HG03103 (cell line): ENCODE measurements around the gene KCNMB1.

Source experiments
- ATAC-seq: cut with Tn5 transposase; IDR thresholded peaks from one replicate; pipeline ENCODE4 v1.9.1; 2021; ENCODE audit warnings: low read depth; ENCODE audit not compliant: unreplicated experiment

Gene KCNMB1

GRCh38 chr5:170388818-170389549 lies at the start of gene KCNMB1:
Gene KCNMB1 (minus strand): TSS chr5:170389367. CDS start chr5:170385447, 3,920 bp downstream.
- no peak for ATAC-seq

- no peak for ATAC-seq
Observed at GRCh38 chr5:170438581-170438980, 49.4 kb upstream of the KCNMB1 start.

- no peak for ATAC-seq
Observed at GRCh38 chr5:170437621-170438375, 48.6 kb upstream of the KCNMB1 start.

GRCh38 chr5:170436335-170436734 lies 47.2 kb upstream of the KCNMB1 start:
- ATAC-seq, result no peak

- peak; percentile 86 for ATAC-seq
Observed at GRCh38 chr5:170434966-170435605, 45.9 kb upstream of the KCNMB1 start.

GRCh38 chr5:170432669-170433068 lies 43.5 kb upstream of the KCNMB1 start:
- ATAC-seq, result no peak

- ATAC-seq, result no peak
Observed at GRCh38 chr5:170431571-170431970, 42.4 kb upstream of the KCNMB1 start.

GRCh38 chr5:170430866-170431437 lies 41.8 kb upstream of the KCNMB1 start:
- ATAC-seq, result no peak

GRCh38 chr5:170430256-170430655 lies 41.1 kb upstream of the KCNMB1 start:
- ATAC-seq, result no peak

GRCh38 chr5:170429014-170429413 lies 39.8 kb upstream of the KCNMB1 start:
- no peak for ATAC-seq

GRCh38 chr5:170427672-170428236 lies 38.6 kb upstream of the KCNMB1 start:
- no peak for ATAC-seq

- no peak for ATAC-seq
Observed at GRCh38 chr5:170426786-170427185, 37.6 kb upstream of the KCNMB1 start.

- ATAC-seq, result no peak
Observed at GRCh38 chr5:170426149-170426767, 37.1 kb upstream of the KCNMB1 start.

GRCh38 chr5:170425731-170426130 lies 36.6 kb upstream of the KCNMB1 start:
- no peak for ATAC-seq

GRCh38 chr5:170424629-170425028 lies 35.5 kb upstream of the KCNMB1 start:
- no peak for ATAC-seq

- no peak for ATAC-seq
Observed at GRCh38 chr5:170423692-170424091, 34.5 kb upstream of the KCNMB1 start.

- no peak for ATAC-seq
Observed at GRCh38 chr5:170421826-170422225, 32.7 kb upstream of the KCNMB1 start.

- no peak for ATAC-seq
Observed at GRCh38 chr5:170420806-170421412, 31.7 kb upstream of the KCNMB1 start.

- ATAC-seq, result no peak
Observed at GRCh38 chr5:170419643-170420042, 30.5 kb upstream of the KCNMB1 start.

- no peak for ATAC-seq
Observed at GRCh38 chr5:170418736-170419135, 29.6 kb upstream of the KCNMB1 start.
